ENCODE results near the gene SLC26A1. TPM values are rescaled to one million over a fixed set of nuclear protein-coding genes. Genes with fewer than 3 reads are reported as not detected.

SLC26A1 gene
- total RNA-seq, 1 experiment from 2014 or later: 0.16 TPM

DNA sequence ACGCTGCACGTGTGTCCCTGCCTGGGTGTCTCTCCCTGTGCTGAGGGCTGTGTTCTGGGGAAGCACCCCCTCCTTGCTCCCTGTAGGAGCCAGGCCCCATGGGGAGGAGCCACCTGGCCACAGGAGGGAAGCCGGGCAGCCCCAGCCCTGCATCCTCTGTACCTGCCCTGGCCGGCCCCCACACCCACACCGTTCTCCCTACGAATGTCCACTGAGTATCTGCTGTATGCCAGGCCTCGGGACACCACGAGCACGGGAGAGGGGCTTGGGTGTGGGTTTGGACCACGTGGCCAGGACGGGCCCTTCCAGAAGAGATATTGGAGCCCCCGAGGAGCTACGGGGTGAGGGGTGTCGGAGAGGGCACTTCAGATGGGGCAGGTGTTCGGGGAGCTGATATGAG, 24.5 kb upstream of the SLC26A1 start:
- H3K27me3 Mint-ChIP-seq (ENCODE audit: insufficient read depth, unreplicated experiment): no peaks in the 10 kb centered on the region
- TF ChIP-seq, protein P1, sequence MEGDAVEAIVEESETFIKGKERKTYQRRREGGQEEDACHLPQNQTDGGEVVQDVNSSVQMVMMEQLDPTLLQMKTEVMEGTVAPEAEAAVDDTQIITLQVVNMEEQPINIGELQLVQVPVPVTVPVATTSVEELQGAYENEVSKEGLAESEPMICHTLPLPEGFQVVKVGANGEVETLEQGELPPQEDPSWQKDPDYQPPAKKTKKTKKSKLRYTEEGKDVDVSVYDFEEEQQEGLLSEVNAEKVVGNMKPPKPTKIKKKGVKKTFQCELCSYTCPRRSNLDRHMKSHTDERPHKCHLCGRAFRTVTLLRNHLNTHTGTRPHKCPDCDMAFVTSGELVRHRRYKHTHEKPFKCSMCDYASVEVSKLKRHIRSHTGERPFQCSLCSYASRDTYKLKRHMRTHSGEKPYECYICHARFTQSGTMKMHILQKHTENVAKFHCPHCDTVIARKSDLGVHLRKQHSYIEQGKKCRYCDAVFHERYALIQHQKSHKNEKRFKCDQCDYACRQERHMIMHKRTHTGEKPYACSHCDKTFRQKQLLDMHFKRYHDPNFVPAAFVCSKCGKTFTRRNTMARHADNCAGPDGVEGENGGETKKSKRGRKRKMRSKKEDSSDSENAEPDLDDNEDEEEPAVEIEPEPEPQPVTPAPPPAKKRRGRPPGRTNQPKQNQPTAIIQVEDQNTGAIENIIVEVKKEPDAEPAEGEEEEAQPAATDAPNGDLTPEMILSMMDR (IDR thresholded peaks at IDR 0.05; ENCODE audit: unreplicated experiment): no peak
- BruUV-seq (replicated peaks): no TSS peak
- no peak overlapping the region for H3K4me3 Mint-ChIP-seq (ENCODE audit: unreplicated experiment)
- POLR2A ChIA-PET: interaction anchor here (1.2 kb wide), 1 partner anchor 21 kb away, joined by 5 read pairs; no protein-coding TSS in a partner anchor
- no peaks in the 10 kb centered on the region for H3K4me1 Mint-ChIP-seq (ENCODE audit: insufficient read depth, unreplicated experiment)
- DNase-seq (ENCODE audit: unreplicated experiment): no peak
- intact Hi-C loops (cut with micrococcal nuclease): no loop called here
- no peak overlapping the region for H3K27ac Mint-ChIP-seq (ENCODE audit: low read depth, unreplicated experiment)
- H3K9me3 Mint-ChIP-seq (ENCODE audit: unreplicated experiment): no peaks in the 10 kb centered on the region
- H3K36me3 Mint-ChIP-seq (ENCODE audit: insufficient read depth, unreplicated experiment): peaks cover 13% of the 10 kb centered on the region
- CTCF ChIA-PET: no interaction called here

DNA sequence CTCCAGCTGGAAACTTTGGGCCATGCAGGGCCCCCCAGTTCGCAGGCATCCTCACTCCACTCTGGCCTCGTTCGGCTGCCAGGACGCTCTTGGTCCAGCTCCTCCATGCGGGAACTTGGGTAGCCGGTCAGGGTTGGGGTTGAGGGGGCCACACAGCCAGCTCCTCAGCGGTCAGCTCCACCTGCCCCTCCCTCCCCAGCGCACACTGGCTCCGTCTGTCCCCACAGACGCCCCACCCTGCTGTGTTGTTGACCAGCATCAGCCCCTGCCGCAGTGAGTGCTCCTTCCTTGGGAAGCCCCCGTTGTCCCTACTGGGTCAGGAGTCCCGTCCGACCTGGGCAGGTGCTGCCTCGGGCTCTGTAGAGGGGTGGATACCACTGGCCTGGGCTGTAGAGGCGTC, 24.0 kb upstream of the SLC26A1 start:
- no TSS peak for BruUV-seq (replicated peaks)
- POLR2A ChIA-PET: interaction anchor here (1.2 kb wide), 1 partner anchor 22 kb away, joined by 5 read pairs; no protein-coding TSS in a partner anchor
- no peak overlapping the region for H3K4me3 Mint-ChIP-seq (ENCODE audit: unreplicated experiment)
- intact Hi-C loops (cut with micrococcal nuclease): no loop called here
- DNase-seq (ENCODE audit: unreplicated experiment): no peak
- TF ChIP-seq, protein P1 (IDR thresholded peaks at IDR 0.05; ENCODE audit: unreplicated experiment): no peak
- H3K27ac Mint-ChIP-seq (ENCODE audit: low read depth, unreplicated experiment): no peak overlapping the region
- H3K4me1 Mint-ChIP-seq (ENCODE audit: insufficient read depth, unreplicated experiment): no peaks in the 10 kb centered on the region
- H3K27me3 Mint-ChIP-seq (ENCODE audit: insufficient read depth, unreplicated experiment): no peaks in the 10 kb centered on the region
- H3K9me3 Mint-ChIP-seq (ENCODE audit: unreplicated experiment): no peaks in the 10 kb centered on the region
- H3K36me3 Mint-ChIP-seq (ENCODE audit: insufficient read depth, unreplicated experiment): peaks cover 13% of the 10 kb centered on the region
- CTCF ChIA-PET: no interaction called here

DNA sequence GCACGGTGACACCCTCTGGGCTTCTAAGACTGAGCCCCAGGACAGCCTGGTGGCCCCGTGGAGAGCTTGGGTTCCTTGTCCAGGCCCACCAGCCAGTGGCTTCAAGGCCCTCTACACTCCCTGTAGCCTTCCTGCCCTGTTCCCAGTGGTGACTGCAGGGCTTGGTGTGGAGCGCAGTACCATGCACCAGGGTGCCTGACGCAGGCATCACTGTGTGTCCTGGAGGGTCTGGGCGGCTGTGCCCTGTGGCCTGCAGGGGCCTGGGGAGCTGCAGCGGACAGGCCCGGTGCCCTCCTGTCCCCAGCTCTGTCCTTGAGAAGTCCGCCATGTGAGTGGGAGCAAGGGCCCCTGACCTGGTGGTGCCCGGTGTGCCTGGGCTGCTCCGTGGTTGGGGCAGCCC, 22.5 kb upstream of the SLC26A1 start:
- BruUV-seq (replicated peaks): no TSS peak
- DNase-seq (ENCODE audit: unreplicated experiment): no peak
- TF ChIP-seq, protein P1 (IDR thresholded peaks at IDR 0.05; ENCODE audit: unreplicated experiment): no peak
- no peaks in the 10 kb centered on the region for H3K9me3 Mint-ChIP-seq (ENCODE audit: unreplicated experiment)
- H3K4me1 Mint-ChIP-seq (ENCODE audit: insufficient read depth, unreplicated experiment): no peaks in the 10 kb centered on the region
- POLR2A ChIA-PET: interaction anchor here (1.0 kb wide), 1 partner anchor 85 kb away, joined by 3 read pairs; no protein-coding TSS in a partner anchor
- H3K27ac Mint-ChIP-seq (ENCODE audit: low read depth, unreplicated experiment): no peak overlapping the region
- no peaks in the 10 kb centered on the region for H3K27me3 Mint-ChIP-seq (ENCODE audit: insufficient read depth, unreplicated experiment)
- peaks cover 13% of the 10 kb centered on the region for H3K36me3 Mint-ChIP-seq (ENCODE audit: insufficient read depth, unreplicated experiment)
- no peak overlapping the region for H3K4me3 Mint-ChIP-seq (ENCODE audit: unreplicated experiment)
- intact Hi-C loops (cut with micrococcal nuclease): no loop called here
- CTCF ChIA-PET: no interaction called here

DNA sequence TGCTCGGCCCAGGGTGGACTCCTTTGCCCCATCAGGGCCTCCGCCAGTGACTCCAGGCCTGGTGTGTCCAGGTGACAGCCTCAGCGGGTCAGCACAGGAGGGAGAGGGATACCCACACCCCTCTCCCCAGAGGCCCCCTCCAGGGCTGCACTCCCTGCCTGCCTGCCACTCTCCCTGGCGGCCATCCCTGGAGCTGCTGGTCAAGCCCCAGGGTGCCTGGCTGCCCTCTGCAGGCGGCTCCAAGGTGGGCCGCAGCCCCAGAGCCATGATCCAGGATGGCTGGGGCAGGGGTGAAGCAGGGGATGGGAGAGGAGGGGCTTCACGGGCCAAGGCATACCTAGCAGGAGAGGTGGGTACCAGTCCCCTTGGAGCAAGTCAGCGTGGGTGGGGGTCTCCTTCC, 22.0 kb upstream of the SLC26A1 start:
- Mint-ChIP-seq H3K27me3 (ENCODE audit: insufficient read depth, unreplicated experiment) (no peaks in the 10 kb centered on the region), H3K27ac (ENCODE audit: low read depth, unreplicated experiment) (no peak overlapping the region), H3K36me3 (ENCODE audit: insufficient read depth, unreplicated experiment) (peaks cover 13% of the 10 kb centered on the region), H3K9me3 (ENCODE audit: unreplicated experiment) (no peaks in the 10 kb centered on the region), H3K4me1 (ENCODE audit: insufficient read depth, unreplicated experiment) (peaks cover 5% of the 10 kb centered on the region), H3K4me3 (ENCODE audit: unreplicated experiment) (no peak overlapping the region)
- intact Hi-C loops (cut with micrococcal nuclease): no loop called here
- ChIA-PET CTCF (no interaction called here), POLR2A (interaction anchor here (1.0 kb wide), 1 partner anchor 85 kb away, joined by 3 read pairs; no protein-coding TSS in a partner anchor)
- DNase-seq (ENCODE audit: unreplicated experiment): no peak
- TF ChIP-seq, protein P1 (IDR thresholded peaks at IDR 0.05; ENCODE audit: unreplicated experiment): no peak
- BruUV-seq (replicated peaks): no TSS peak
